Measurements from ENCODE around the gene KLHDC8B. TPM values are rescaled to one million over a fixed set of nuclear protein-coding genes. Genes with fewer than 3 reads are reported as not detected.

KLHDC8B gene
- total RNA-seq, 6 donors from 2014 or later = 21.9 to 60.8 (median 32.7) TPM

GRCh38 chr3:49222002-49222401, 50.6 kb downstream of the KLHDC8B start:
- H3K4me3 ChIP-seq = no peak overlapping the region
- peak in 1 of 2 donors; percentile 26 for DNase-seq
- WGBS, 2 donors = 70 to 81% methylated on average over 3 of the region's 3 CpGs

More at GRCh38 chr3:49222002-49222401, 50.6 kb downstream of the KLHDC8B start:
- H3K27ac ChIP-seq = peak overlapping the region in 2 of 4 donors; percentile 4 to 44
- H3K4me1 ChIP-seq = peaks cover 8 to 14% (median 10%) of the 10 kb centered on the region in 4 donors
- no peak for ATAC-seq (ENCODE audit: low FRiP score in 2 of 2)
- no peak for TF ChIP-seq CTCF (IDR thresholded peaks at IDR 0.05)
- TF ChIP-seq EP300 (IDR thresholded peaks at IDR 0.05) = peak in 1 of 4 donors; percentile 27
- no peaks in the 10 kb centered on the region for H3K27me3 ChIP-seq
- H3K9me3 ChIP-seq = peaks cover 0 to 4% (median 0%) of the 10 kb centered on the region in 4 donors
- no peaks in the 10 kb centered on the region for H3K36me3 ChIP-seq

Other genes starting within 250 kb of the KLHDC8B start
- gene P4HTM, start 181.4 kb upstream of the KLHDC8B start, total RNA-seq = 100 to 1,000 TPM in 1 of 6 donors, 10 to 100 TPM in 5; 44.2 to 184 (median 69.9) TPM
- 100 to 1,000 TPM; 100 to 279 (median 123) TPM for gene WDR6, start 164.2 kb upstream of the KLHDC8B start, total RNA-seq
- 10 to 100 TPM; 28.5 to 67.1 (median 35.7) TPM for gene DALRD3, start 153.0 kb upstream of the KLHDC8B start, total RNA-seq
- 100 to 1,000 TPM in 3 of 6 donors, 10 to 100 TPM in 3; 75.4 to 166 (median 101) TPM for gene NDUFAF3, start 149.5 kb upstream of the KLHDC8B start, total RNA-seq
- 100 to 1,000 TPM in 3 of 6 donors, 10 to 100 TPM in 3; 67.1 to 142 (median 97.3) TPM for gene IMPDH2, start 142.2 kb upstream of the KLHDC8B start, total RNA-seq
- gene QRICH1, start 77.5 kb upstream of the KLHDC8B start, total RNA-seq = 100 to 1,000 TPM in 1 of 6 donors, 10 to 100 TPM in 5; 65.6 to 145 (median 74.2) TPM
- 100 to 1,000 TPM; 143 to 256 (median 191) TPM for gene QARS1, start 66.8 kb upstream of the KLHDC8B start, total RNA-seq
- 10 to 100 TPM; 42.6 to 76.4 (median 57.2) TPM for gene USP19, start 50.8 kb upstream of the KLHDC8B start, total RNA-seq
- gene LAMB2, start 38.5 kb upstream of the KLHDC8B start, total RNA-seq = 100 to 1,000 TPM; 349 to 904 (median 555) TPM
- 10 to 100 TPM; 20.7 to 31.6 (median 26.0) TPM for gene CCDC71, start 5.3 kb upstream of the KLHDC8B start, total RNA-seq
- 10 to 100 TPM in 1 of 6 donors, 1 to 10 TPM in 5; 4.2 to 15.7 (median 7.1) TPM for gene C3orf62, start 105.6 kb downstream of the KLHDC8B start, total RNA-seq
- 100 to 1,000 TPM in 2 of 6 donors, 10 to 100 TPM in 4; 28.1 to 190 (median 66.9) TPM for gene USP4, start 168.5 kb downstream of the KLHDC8B start, total RNA-seq
- gene GPX1, start 186.8 kb downstream of the KLHDC8B start, total RNA-seq = 100 to 1,000 TPM; 174 to 603 (median 445) TPM
- gene RHOA, start 240.4 kb downstream of the KLHDC8B start, total RNA-seq = 100 to 1,000 TPM; 206 to 611 (median 456) TPM
- 10 to 100 TPM; 21.8 to 52.3 (median 39.5) TPM for gene TCTA, start 240.8 kb downstream of the KLHDC8B start, total RNA-seq

Data from upper lobe of left lung (tissue), 6 donors.